Testis (tissue), 3 donors: ENCODE measurements around the gene LPAR5. TPM values are rescaled to one million over a fixed set of nuclear protein-coding genes. Genes with fewer than 3 reads are reported as not detected.

Experiments
- DNase-seq: peaks from one replicate; pipeline ENCODE4 v3.0.0-alpha.2; 2019
- H3K27ac ChIP-seq, 2 donors: fragments of 200-600 bp; sonication (generic); one replicate each; pipeline ENCODE4 v1.5.1; 2019
- H3K27me3 ChIP-seq: fragments of 200-600 bp; sonication (generic); one replicate; pipeline ENCODE4 v1.5.1; 2019
- H3K36me3 ChIP-seq: fragments of 200-600 bp; sonication (generic); one replicate; pipeline ENCODE4 v1.5.1; 2017; ENCODE audit warnings: low read depth; ENCODE audit errors: missing control alignments
- H3K4me1 ChIP-seq: fragments of 200-600 bp; sonication (generic); one replicate; pipeline ENCODE4 v1.5.1; 2019
- H3K4me3 ChIP-seq, 2 donors: fragments of 200-600 bp; sonication (generic); one replicate each; pipeline ENCODE4 v1.5.1; 2017 to 2019
- H3K9me3 ChIP-seq: fragments of 200-600 bp; sonication (generic); one replicate; pipeline ENCODE4 v1.5.1; 2017
- CTCF ChIP-seq, 3 experiments: fragments of 450-650 bp in 2 of 3; fragments of 200-600 bp in 1 of 3; sonication (generic) in 1 of 3; IDR thresholded peaks; one replicate each; pipeline ENCODE4 v1.5.1; 2016 to 2019; ENCODE audit warnings: antibody characterized with exemption in 3 of 3, mild to moderate bottlenecking in 2 of 3, moderate library complexity in 1 of 3
- POLR2A ChIP-seq: fragments of 450-650 bp; IDR thresholded peaks from one replicate; pipeline ENCODE4 v1.6.1; 2017; ENCODE audit warnings: antibody characterized with exemption, mild to moderate bottlenecking, moderate library complexity
- WGBS, 2 donors: methylation state at CpG; one replicate each; pipeline ENCODE4 v1.1.5; 2018; 5-methylcytosine and 5-hydroxymethylcytosine counted together
- intact Hi-C: fragments of 100-400 bp; cut with DNase I; formaldehyde crosslinking; loops from one replicate; pipeline ENCODE4 v1.15.1; 2023; ENCODE audit warnings: low total_unique reads
- polyA plus RNA-seq: library from polyadenylated mRNA; stranded (reverse); fragments of 350-450 nt; fragmentation: Illumina TruSeq; extraction: RNeasy Lipid Tissue Mini Kit (QIAGEN cat#74804); gene quantifications from one replicate; pipeline ENCODE4 v1.2.3, GENCODE V29; 2014; ENCODE audit warnings: low read depth, low replicate concordance; ENCODE audit not compliant: insufficient read depth
- small RNA-seq, 2 donors: library from RNA; depleted of rRNA; stranded (forward); fragments of <200 nt; gene quantifications; one replicate each; pipeline ENCODE3, GENCODE V24; 2016
- total RNA-seq, 2 donors: library from RNA; depleted of rRNA; stranded (reverse); fragments of >200 nt; gene quantifications; one replicate each; pipeline ENCODE4 v1.2.3, GENCODE V29; 2016

Gene LPAR5
- total and polyA plus RNA-seq, 3 donors from 2014 or later, result 1.5 to 3.1 (median 2.4) TPM

- Histone ChIP-seq H3K27ac (no peak overlapping the region), H3K9me3 (no peaks in the 10 kb centered on the region), H3K36me3 (no peaks in the 10 kb centered on the region), H3K27me3 (no peaks in the 10 kb centered on the region), H3K4me3 (no peak overlapping the region), H3K4me1 (no peaks in the 10 kb centered on the region)
- DNase-seq, result no peak
- WGBS, 2 donors, result 85 to 87% methylated on average over 8 of the region's 8 CpGs
- intact Hi-C loops, result no loop called here
- TF ChIP-seq CTCF (IDR thresholded peaks at IDR 0.05), result no peak
- TF ChIP-seq POLR2A, result no peak
These were observed 62.8 kb downstream of the LPAR5 start for GRCh38 chr12:6573001-6573400.

- H3K9me3 ChIP-seq, result no peaks in the 10 kb centered on the region
- H3K4me1 ChIP-seq, result peaks cover 8% of the 10 kb centered on the region
- H3K27me3 ChIP-seq, result no peaks in the 10 kb centered on the region
- TF ChIP-seq CTCF (IDR thresholded peaks at IDR 0.05), result peak in 1 of 3 experiments; percentile 21
- no peak for TF ChIP-seq POLR2A
- intact Hi-C loops, result no loop called here
- WGBS, 2 donors, result 55 to 66% methylated on average over 7 of the region's 7 CpGs
- DNase-seq, result peak; percentile 57
- H3K4me3 ChIP-seq, result no peak overlapping the region
- no peaks in the 10 kb centered on the region for H3K36me3 ChIP-seq
- H3K27ac ChIP-seq, result no peak overlapping the region
These were observed 65.4 kb downstream of the LPAR5 start for GRCh38 chr12:6570264-6570887.

GRCh38 chr12:6569786-6570185 lies 66.0 kb downstream of the LPAR5 start:
- intact Hi-C loops, result no loop called here
- no peak for DNase-seq
- Histone ChIP-seq H3K36me3 (no peaks in the 10 kb centered on the region), H3K9me3 (no peaks in the 10 kb centered on the region), H3K4me3 (no peak overlapping the region), H3K4me1 (peaks cover 8% of the 10 kb centered on the region), H3K27me3 (no peaks in the 10 kb centered on the region), H3K27ac (no peak overlapping the region)
- WGBS, 2 donors, result 43 to 67% methylated on average over 7 of the region's 7 CpGs
- TF ChIP-seq POLR2A (no peak), CTCF (IDR thresholded peaks at IDR 0.05) (no peak)

GRCh38 chr12:6569312-6569711 lies 66.4 kb downstream of the LPAR5 start:
- H3K4me1 ChIP-seq, result peaks cover 8% of the 10 kb centered on the region
- H3K27ac ChIP-seq, result no peak overlapping the region
- intact Hi-C loops, result no loop called here
- no peaks in the 10 kb centered on the region for H3K9me3 ChIP-seq
- no peaks in the 10 kb centered on the region for H3K36me3 ChIP-seq
- TF ChIP-seq CTCF (IDR thresholded peaks at IDR 0.05) (no peak), POLR2A (no peak)
- H3K27me3 ChIP-seq, result no peaks in the 10 kb centered on the region
- H3K4me3 ChIP-seq, result no peak overlapping the region
- WGBS, 2 donors, result 54 to 58% methylated on average over 12 of the region's 12 CpGs
- peak; percentile 20 for DNase-seq

Small RNAs within 50 kb of the gene (small RNA-seq; reads per million reads assigned to genes)
- 545 to 750 reads per million in 2 donors for gene SCARNA11

Other genes with a start within 250 kb of the LPAR5 start
- under 1 TPM in 1 of 2 donors, not detected in 1; 0.74 TPM for gene CD27, start 191.0 kb downstream of the LPAR5 start, total RNA-seq
- gene CD27, start 191.0 kb downstream of the LPAR5 start, polyA plus RNA-seq, result 3.7 TPM
- gene TAPBPL, start 183.9 kb downstream of the LPAR5 start, total RNA-seq, result 10 to 100 TPM; 18.4 to 29.8 TPM
- 20.1 TPM for gene TAPBPL, start 183.9 kb downstream of the LPAR5 start, polyA plus RNA-seq
- 10 to 100 TPM; 15.0 to 18.3 TPM for gene VAMP1, start 165.3 kb downstream of the LPAR5 start, total RNA-seq
- 12.7 TPM for gene VAMP1, start 165.3 kb downstream of the LPAR5 start, polyA plus RNA-seq
- gene MRPL51, start 142.7 kb downstream of the LPAR5 start, total RNA-seq, result 100 to 1,000 TPM; 106 to 135 TPM
- gene MRPL51, start 142.7 kb downstream of the LPAR5 start, polyA plus RNA-seq, result 343 TPM
- gene NCAPD2, start 141.9 kb downstream of the LPAR5 start, total RNA-seq, result 10 to 100 TPM; 42.9 to 43.1 TPM
- 46.6 TPM for gene NCAPD2, start 141.9 kb downstream of the LPAR5 start, polyA plus RNA-seq
- 1,000 to 10,000 TPM; 1,591 to 1,928 TPM for gene GAPDH, start 101.4 kb downstream of the LPAR5 start, total RNA-seq
- 1,857 TPM for gene GAPDH, start 101.4 kb downstream of the LPAR5 start, polyA plus RNA-seq
- gene IFFO1, start 79.9 kb downstream of the LPAR5 start, total RNA-seq, result 10 to 100 TPM; 40.6 to 43.4 TPM
- gene IFFO1, start 79.9 kb downstream of the LPAR5 start, polyA plus RNA-seq, result 28.6 TPM
- gene NOP2, start 67.7 kb downstream of the LPAR5 start, total RNA-seq, result 10 to 100 TPM; 51.8 to 60.3 TPM
- gene NOP2, start 67.7 kb downstream of the LPAR5 start, polyA plus RNA-seq, result 38.6 TPM
- gene CHD4, start 28.6 kb downstream of the LPAR5 start, total RNA-seq, result 100 to 1,000 TPM; 314 to 328 TPM
- 160 TPM for gene CHD4, start 28.6 kb downstream of the LPAR5 start, polyA plus RNA-seq
- 100 to 1,000 TPM; 172 to 241 TPM for gene ACRBP, start 11.5 kb upstream of the LPAR5 start, total RNA-seq
- 715 TPM for gene ACRBP, start 11.5 kb upstream of the LPAR5 start, polyA plus RNA-seq
- 10 to 100 TPM; 58.3 to 63.0 TPM for gene ING4, start 27.2 kb upstream of the LPAR5 start, total RNA-seq
- gene ING4, start 27.2 kb upstream of the LPAR5 start, polyA plus RNA-seq, result 48.1 TPM
- gene ZNF384, start 53.4 kb upstream of the LPAR5 start, total RNA-seq, result 10 to 100 TPM; 78.5 to 85.1 TPM
- gene ZNF384, start 53.4 kb upstream of the LPAR5 start, polyA plus RNA-seq, result 94.9 TPM
- gene PIANP, start 64.9 kb upstream of the LPAR5 start, total RNA-seq, result 1 to 10 TPM; 3.3 to 5.8 TPM
- gene PIANP, start 64.9 kb upstream of the LPAR5 start, polyA plus RNA-seq, result 7.6 TPM
- 10 to 100 TPM; 68.3 to 82.4 TPM for gene COPS7A, start 88.1 kb upstream of the LPAR5 start, total RNA-seq
- gene COPS7A, start 88.1 kb upstream of the LPAR5 start, polyA plus RNA-seq, result 69.4 TPM
- 100 to 1,000 TPM; 211 to 242 TPM for gene MLF2, start 117.2 kb upstream of the LPAR5 start, total RNA-seq
- gene MLF2, start 117.2 kb upstream of the LPAR5 start, polyA plus RNA-seq, result 177 TPM
- gene PTMS, start 130.4 kb upstream of the LPAR5 start, total RNA-seq, result 10 to 100 TPM; 53.4 to 64.3 TPM
- gene PTMS, start 130.4 kb upstream of the LPAR5 start, polyA plus RNA-seq, result 185 TPM
- gene LAG3, start 136.6 kb upstream of the LPAR5 start, total RNA-seq, result 1 to 10 TPM; 4.1 to 7.1 TPM
- 6.3 TPM for gene LAG3, start 136.6 kb upstream of the LPAR5 start, polyA plus RNA-seq
- 1 to 10 TPM; 2.0 to 4.5 TPM for gene CD4, start 153.6 kb upstream of the LPAR5 start, total RNA-seq
- 22.2 TPM for gene CD4, start 153.6 kb upstream of the LPAR5 start, polyA plus RNA-seq
- gene GPR162, start 185.9 kb upstream of the LPAR5 start, total RNA-seq, result 1 to 10 TPM in 1 of 2 donors, under 1 TPM in 1; 0.94 to 2.2 TPM
- 1.8 TPM for gene GPR162, start 185.9 kb upstream of the LPAR5 start, polyA plus RNA-seq
- gene P3H3, start 192.4 kb upstream of the LPAR5 start, total RNA-seq, result 10 to 100 TPM; 13.1 to 18.8 TPM
- 19.2 TPM for gene P3H3, start 192.4 kb upstream of the LPAR5 start, polyA plus RNA-seq
- 1 to 10 TPM; 4.8 to 5.0 TPM for gene GNB3, start 205.0 kb upstream of the LPAR5 start, total RNA-seq
- 1.6 TPM for gene GNB3, start 205.0 kb upstream of the LPAR5 start, polyA plus RNA-seq
- 10 to 100 TPM; 27.5 to 43.5 TPM for gene CDCA3, start 215.3 kb upstream of the LPAR5 start, total RNA-seq
- gene CDCA3, start 215.3 kb upstream of the LPAR5 start, polyA plus RNA-seq, result 81.7 TPM
- 10 to 100 TPM; 96.1 to 97.5 TPM for gene USP5, start 216.2 kb upstream of the LPAR5 start, total RNA-seq
- 154 TPM for gene USP5, start 216.2 kb upstream of the LPAR5 start, polyA plus RNA-seq
- gene TPI1, start 231.6 kb upstream of the LPAR5 start, total RNA-seq, result 100 to 1,000 TPM; 347 to 356 TPM
- gene TPI1, start 231.6 kb upstream of the LPAR5 start, polyA plus RNA-seq, result 544 TPM
- 10 to 100 TPM; 11.6 to 22.0 TPM for gene SPSB2, start 237.3 kb upstream of the LPAR5 start, total RNA-seq
- 21.3 TPM for gene SPSB2, start 237.3 kb upstream of the LPAR5 start, polyA plus RNA-seq